Fibroblast of pulmonary artery (primary cell): ENCODE data around the gene SULF2.

Experiments used
- DNase-seq: peaks from one replicate; pipeline ENCODE4 v3.0.0-alpha.2; 2010; ENCODE audit warnings: low read depth
- H3K4me3 ChIP-seq: replicated peaks from 2 replicates; pipeline ENCODE4 v1.5.1; 2011; ENCODE audit warnings: low read depth, mild to moderate bottlenecking, control low read depth, low read length, moderate library complexity
- TF ChIP-seq, protein P1 (sequence below): IDR thresholded peaks from 2 replicates; pipeline ENCODE4 v1.5.1; 2011; ENCODE audit warnings: mild to moderate bottlenecking, control low read depth, low read length, inconsistent platforms; ENCODE audit errors: missing control alignments

SULF2 gene

GRCh38 chr20:47676219-47676721 lies 109.0 kb downstream of the SULF2 start:
- DNase-seq, result no peak
- TF ChIP-seq, protein P1, sequence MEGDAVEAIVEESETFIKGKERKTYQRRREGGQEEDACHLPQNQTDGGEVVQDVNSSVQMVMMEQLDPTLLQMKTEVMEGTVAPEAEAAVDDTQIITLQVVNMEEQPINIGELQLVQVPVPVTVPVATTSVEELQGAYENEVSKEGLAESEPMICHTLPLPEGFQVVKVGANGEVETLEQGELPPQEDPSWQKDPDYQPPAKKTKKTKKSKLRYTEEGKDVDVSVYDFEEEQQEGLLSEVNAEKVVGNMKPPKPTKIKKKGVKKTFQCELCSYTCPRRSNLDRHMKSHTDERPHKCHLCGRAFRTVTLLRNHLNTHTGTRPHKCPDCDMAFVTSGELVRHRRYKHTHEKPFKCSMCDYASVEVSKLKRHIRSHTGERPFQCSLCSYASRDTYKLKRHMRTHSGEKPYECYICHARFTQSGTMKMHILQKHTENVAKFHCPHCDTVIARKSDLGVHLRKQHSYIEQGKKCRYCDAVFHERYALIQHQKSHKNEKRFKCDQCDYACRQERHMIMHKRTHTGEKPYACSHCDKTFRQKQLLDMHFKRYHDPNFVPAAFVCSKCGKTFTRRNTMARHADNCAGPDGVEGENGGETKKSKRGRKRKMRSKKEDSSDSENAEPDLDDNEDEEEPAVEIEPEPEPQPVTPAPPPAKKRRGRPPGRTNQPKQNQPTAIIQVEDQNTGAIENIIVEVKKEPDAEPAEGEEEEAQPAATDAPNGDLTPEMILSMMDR, result no peak
- H3K4me3 ChIP-seq, result no peak overlapping the region

DNA sequence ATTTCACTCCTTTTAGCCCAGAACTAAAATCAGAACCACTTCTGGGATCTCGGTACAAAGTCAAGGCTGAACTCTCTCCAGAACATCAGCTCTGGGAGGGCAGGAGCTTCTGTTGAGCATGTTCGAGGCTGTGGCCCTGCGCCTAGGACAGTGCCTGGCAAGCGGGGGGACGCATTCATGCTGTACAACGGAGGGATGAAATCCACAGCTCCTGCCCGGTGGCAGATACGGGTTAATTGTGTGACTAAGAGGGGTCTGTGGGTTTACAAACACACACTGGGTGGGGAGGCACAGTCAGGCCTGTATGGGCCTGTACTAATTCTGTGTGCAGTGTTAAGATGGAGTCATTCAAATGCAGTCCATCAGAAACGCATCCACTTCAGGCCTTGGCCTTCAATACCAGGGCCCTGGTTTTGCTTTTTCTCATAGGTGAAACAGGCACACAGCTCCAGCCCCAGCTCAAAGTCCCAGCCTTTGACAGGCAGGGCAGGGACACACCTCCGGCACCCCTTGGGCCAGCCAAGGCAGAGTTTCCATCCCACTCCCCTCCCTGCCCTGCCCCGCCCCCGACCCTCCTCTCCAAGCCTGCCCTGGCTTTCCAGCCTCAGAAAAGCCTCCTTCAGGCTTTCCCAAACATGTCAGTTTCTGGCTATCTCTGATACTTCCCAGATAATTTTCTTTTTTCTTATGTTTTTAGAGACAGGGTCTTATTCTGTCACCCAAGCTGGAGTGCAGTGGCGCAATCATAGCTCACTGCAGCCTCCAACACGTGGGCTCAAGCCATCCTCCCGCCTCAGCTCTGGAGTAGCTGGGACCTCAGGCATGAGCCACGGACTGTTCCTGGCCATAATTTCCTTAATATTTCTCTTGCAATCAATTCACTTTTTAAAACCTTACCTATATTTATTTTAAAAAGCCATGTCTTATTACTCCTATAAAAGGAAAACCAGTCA lies 109.8 kb downstream of the SULF2 start:
- TF ChIP-seq, protein P1, result no peak
- H3K4me3 ChIP-seq, result no peak overlapping the region
- DNase-seq, result no peak

- no peak overlapping the region for H3K4me3 ChIP-seq
- TF ChIP-seq, protein P1, result no peak
- no peak for DNase-seq
Observed at GRCh38 chr20:47674686-47675085, 110.6 kb downstream of the SULF2 start.

GRCh38 chr20:47674145-47674544 lies 111.1 kb downstream of the SULF2 start:
- TF ChIP-seq, protein P1, result no peak
- no peak for DNase-seq
- no peak overlapping the region for H3K4me3 ChIP-seq

GRCh38 chr20:47673671-47673955 lies 111.7 kb downstream of the SULF2 start:
- TF ChIP-seq, protein P1, result no peak
- DNase-seq, result no peak
- no peak overlapping the region for H3K4me3 ChIP-seq

DNA sequence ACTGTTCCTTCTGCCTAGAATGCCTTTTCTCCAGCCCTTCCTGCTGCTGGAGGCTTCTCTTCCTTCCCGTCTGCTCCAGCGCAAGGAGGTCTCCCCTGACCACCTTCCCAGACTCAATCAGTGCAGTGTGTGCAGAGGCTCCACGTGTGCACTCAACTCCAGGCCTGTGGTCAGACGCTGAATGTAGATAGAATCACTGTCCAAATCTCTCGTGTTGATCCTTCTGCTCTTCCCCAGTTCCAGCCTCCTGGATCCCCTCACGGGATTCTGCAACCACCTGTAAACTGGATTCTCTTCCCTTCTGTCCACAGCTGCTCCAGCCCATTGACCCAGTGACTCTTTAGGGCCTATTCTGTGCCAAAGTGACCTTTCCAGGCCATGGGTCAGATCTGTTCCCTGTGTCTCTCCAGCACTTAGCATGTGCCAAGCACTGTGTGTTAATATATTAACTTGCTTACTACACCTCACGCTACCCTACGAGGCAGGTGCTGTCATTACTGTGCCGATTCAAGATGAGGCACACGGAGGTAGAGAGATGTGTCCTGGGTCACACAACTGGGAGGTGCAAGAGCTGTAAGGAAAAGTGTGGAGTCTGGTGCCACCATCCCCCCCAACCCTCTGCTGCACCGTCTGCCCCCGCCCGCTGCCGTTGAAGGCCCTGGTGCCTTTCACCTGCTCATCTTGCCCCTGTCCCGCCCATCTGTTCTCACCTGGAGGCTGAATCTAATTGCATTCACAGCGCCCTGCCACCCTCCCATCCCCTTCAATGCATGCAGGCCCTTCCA lies 112.2 kb downstream of the SULF2 start:
- DNase-seq, result no peak
- H3K4me3 ChIP-seq, result no peak overlapping the region
- TF ChIP-seq, protein P1, result no peak
